WI38 (cell line): ENCODE measurements around the gene GPBP1L1.

Experiments
- H3K4me3 ChIP-seq: 2 replicates; pipeline ENCODE4 v1.5.1; 2011; ENCODE audit warnings: low read depth, mild to moderate bottlenecking, control low read depth, low read length
- TF ChIP-seq, protein P1 (sequence below): IDR thresholded peaks from 2 replicates; pipeline ENCODE4 v1.5.1; 2012; ENCODE audit warnings: low read depth, mild to moderate bottlenecking, control low read depth, low read length

The GPBP1L1 gene

DNA sequence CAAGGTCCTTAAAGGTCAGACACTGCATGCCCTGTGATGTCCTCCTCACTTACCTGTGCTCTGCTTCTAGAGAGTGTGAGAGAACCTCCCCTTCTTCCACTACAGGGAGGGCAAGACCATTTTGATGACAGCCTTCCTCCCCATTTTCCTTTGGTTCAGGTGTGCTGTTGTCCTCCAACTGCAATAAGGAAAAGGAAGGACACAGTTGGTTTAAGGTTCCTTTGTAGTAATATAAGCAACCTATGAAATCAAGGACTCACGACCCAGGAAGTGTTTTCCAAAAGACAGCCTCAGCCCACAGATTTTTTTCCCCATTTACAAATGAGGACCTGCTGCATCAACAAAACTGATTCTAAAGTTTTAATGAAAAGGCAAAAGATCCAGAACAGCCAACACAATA is 55.9 kb downstream of the GPBP1L1 start:
- TF ChIP-seq, protein P1, sequence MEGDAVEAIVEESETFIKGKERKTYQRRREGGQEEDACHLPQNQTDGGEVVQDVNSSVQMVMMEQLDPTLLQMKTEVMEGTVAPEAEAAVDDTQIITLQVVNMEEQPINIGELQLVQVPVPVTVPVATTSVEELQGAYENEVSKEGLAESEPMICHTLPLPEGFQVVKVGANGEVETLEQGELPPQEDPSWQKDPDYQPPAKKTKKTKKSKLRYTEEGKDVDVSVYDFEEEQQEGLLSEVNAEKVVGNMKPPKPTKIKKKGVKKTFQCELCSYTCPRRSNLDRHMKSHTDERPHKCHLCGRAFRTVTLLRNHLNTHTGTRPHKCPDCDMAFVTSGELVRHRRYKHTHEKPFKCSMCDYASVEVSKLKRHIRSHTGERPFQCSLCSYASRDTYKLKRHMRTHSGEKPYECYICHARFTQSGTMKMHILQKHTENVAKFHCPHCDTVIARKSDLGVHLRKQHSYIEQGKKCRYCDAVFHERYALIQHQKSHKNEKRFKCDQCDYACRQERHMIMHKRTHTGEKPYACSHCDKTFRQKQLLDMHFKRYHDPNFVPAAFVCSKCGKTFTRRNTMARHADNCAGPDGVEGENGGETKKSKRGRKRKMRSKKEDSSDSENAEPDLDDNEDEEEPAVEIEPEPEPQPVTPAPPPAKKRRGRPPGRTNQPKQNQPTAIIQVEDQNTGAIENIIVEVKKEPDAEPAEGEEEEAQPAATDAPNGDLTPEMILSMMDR = no peak
- no peak overlapping the region for H3K4me3 ChIP-seq

DNA sequence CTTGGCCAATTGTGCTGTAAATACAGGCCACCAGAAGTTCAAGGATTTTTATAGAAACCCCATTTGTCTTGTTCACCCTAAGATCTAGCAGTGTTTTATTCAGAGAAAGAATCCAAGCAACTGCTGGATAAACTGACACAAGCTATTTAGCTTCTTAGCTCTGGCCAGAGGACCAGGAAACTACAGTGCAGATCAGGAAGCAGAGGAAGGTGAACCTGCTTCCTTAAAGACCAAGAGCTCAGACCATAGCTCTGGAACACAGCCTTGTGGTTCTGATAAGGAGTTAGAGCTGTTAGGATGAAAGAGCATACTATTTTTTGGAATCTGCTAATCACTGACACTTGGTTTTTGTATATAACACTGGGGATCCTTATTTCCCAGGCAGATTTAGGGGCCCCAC is 57.3 kb downstream of the GPBP1L1 start:
- no peak overlapping the region for H3K4me3 ChIP-seq
- TF ChIP-seq, protein P1 = no peak

DNA sequence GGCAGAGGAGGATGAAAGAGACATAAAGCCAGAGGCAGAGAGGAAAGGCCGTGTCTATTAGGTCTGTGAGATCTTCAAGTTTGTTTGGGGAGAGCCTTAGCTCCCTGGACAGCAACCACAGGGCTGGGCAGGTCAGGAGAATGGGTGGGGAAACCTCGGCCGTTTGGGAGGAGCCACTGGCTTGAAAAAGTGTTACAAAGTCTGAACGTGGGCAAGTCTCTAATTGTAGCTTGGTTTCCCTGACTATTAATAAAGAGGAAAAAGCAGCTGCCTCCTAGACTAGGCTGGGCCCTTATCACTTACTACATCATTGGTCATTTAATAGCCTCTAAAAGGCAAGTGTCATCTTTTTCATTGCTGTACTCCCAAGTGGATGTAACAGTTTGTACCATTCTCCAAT is 62.4 kb downstream of the GPBP1L1 start, which contains the start of gene CCDC17:
CCDC17 (minus strand) TSS at position 83 of the 400 bp plus-strand sequence. CDS start 145 bp downstream, outside the sequence.
- TF ChIP-seq, protein P1 = no peak
- H3K4me3 ChIP-seq = no peak within 1 kb of the TSS

DNA sequence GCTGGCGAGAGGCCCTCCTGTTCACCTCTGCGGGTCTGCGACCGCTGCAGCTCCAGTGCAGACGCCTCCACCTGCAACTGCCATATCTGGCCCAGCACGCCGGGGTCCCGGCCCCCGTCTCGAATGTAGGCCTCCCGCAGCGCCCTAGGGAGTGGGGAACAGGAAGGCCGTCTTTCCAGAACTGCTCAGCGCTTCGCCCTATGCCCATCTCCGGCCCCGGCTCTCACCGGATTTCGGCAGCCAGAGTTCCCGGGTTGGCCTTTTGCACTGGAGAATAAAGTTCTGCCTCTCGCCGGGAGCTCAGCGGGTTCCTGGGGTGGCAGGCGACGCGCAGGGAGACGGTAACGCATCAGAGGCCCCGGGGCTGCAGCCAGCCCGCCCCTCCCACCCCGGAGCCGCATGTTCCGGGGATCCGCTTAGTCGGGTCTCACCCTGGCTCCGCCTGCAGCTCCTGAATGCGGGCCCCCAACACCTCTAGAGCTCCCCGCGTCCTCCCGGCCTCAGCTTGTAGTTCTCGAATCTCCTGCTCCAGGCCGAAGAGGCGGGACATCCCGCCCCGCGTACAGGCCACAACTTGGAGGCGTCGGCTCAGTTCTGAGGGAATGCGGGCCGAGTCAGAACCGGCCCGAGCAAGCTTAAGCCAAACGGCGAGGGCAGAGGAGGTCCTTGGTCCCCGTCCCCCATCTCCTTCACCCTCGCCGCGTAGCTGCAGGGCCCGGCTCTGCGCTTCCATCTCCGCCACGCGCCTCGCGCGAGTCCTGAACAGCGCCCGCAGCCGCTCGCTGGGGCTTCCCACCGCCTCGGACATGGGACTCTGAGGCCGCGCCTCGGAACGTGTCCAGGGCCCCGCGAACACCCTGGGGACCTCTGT is 63.6 kb downstream of the GPBP1L1 start:
- H3K4me3 ChIP-seq = no peak overlapping the region
- TF ChIP-seq, protein P1 = no peak

DNA sequence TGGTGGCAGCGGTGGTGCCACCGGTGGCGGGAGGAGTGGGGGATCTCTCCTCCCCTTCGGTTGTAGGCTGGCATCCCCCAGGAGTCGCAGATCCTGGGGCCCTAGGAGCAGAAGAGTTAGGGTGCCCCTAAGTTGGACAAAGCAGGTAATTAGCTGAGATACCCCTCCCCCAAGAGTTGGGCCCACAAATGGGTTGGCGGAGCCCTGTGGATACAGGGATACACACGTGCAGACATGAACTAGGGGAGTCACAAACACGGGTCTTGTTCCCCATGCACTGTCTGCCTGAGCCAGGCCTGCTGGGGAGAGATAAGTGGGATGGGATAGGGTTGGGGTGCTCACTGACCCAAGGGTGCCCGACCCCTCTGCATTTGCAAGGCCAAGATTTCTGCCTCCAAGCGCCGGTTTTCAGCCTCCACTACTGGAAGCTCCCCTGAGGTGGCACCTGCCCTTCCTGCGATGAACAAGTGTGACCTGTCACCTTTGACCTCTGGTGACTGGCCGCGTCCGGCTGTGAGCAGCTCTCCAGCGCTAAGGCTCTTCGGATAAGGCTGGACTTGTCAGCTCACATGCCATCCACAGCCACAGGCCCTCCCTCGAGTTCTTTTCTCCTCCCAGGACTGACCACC is 64.3 kb downstream of the GPBP1L1 start:
- TF ChIP-seq, protein P1 = no peak
- H3K4me3 ChIP-seq = no peak overlapping the region

DNA sequence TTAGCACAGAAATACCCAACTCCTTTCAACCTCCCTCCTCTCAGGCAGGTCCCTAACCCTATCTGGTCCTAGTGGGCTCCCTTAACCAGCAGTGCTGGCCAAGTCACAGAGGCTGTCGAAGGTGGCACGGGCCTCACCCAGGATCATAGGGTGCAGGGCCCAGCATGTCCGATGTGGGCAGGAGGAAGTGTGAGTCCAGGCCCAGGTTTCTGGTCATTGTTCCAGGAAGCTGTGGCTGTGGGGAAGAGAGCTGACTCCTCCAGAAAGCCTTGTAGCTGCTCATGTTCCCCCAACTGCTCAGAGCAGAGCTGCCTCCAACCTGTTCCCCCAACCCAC is 64.9 kb downstream of the GPBP1L1 start:
- TF ChIP-seq, protein P1 = no peak
- H3K4me3 ChIP-seq = no peak overlapping the region
